Muscle layer of duodenum (tissue), 2 donors: ENCODE measurements around the gene CARTPT.

ENCODE experiments used
- H3K27ac ChIP-seq: one replicate; pipeline ENCODE4 v1.7.0; 2013; ENCODE audit warnings: mild to moderate bottlenecking, low read length
- H3K27me3 ChIP-seq: one replicate; pipeline ENCODE4 v1.7.0; 2013; ENCODE audit warnings: low read depth, mild to moderate bottlenecking, control low read depth, low read length
- H3K36me3 ChIP-seq, 2 donors: one replicate each; pipeline ENCODE4 v1.7.0; 2013; ENCODE audit warnings: low read length in 2 of 2, control low read depth in 1 of 2, mild to moderate bottlenecking in 1 of 2; ENCODE audit not compliant: insufficient read depth in 2 of 2, control insufficient read depth in 1 of 2
- H3K4me1 ChIP-seq, 2 donors: one replicate each; pipeline ENCODE4 v1.7.0; 2013; ENCODE audit warnings: low read length in 2 of 2, mild to moderate bottlenecking in 2 of 2, control low read depth in 1 of 2, moderate library complexity in 1 of 2; ENCODE audit not compliant: insufficient read depth in 2 of 2, control insufficient read depth in 1 of 2
- H3K4me3 ChIP-seq, 2 donors: one replicate each; pipeline ENCODE4 v1.7.0; 2013; ENCODE audit warnings: low read length in 2 of 2, low read depth in 1 of 2, mild to moderate bottlenecking in 1 of 2
- H3K9me3 ChIP-seq, 2 donors: one replicate each; pipeline ENCODE4 v1.7.0; 2013; ENCODE audit warnings: low read length in 2 of 2, control low read depth in 1 of 2, mild to moderate bottlenecking in 1 of 2; ENCODE audit not compliant: control insufficient read depth in 1 of 2
- donor health status: healthy.

The CARTPT gene

GRCh38 chr5:71699751-71700150 lies 19.3 kb upstream of the CARTPT start:
- no peak overlapping the region for H3K27ac ChIP-seq
- H3K36me3 ChIP-seq = no peaks in the 10 kb centered on the region
- H3K4me1 ChIP-seq = no peaks in the 10 kb centered on the region
- H3K27me3 ChIP-seq = no peaks in the 10 kb centered on the region
- no peak overlapping the region for H3K4me3 ChIP-seq
- H3K9me3 ChIP-seq = no peaks in the 10 kb centered on the region

GRCh38 chr5:71700803-71701202 lies 18.3 kb upstream of the CARTPT start:
- Histone ChIP-seq H3K4me3 (no peak overlapping the region), H3K27ac (no peak overlapping the region), H3K36me3 (no peaks in the 10 kb centered on the region), H3K27me3 (no peaks in the 10 kb centered on the region), H3K9me3 (no peaks in the 10 kb centered on the region), H3K4me1 (no peaks in the 10 kb centered on the region)

- no peaks in the 10 kb centered on the region for H3K27me3 ChIP-seq
- H3K4me3 ChIP-seq = no peak overlapping the region
- H3K4me1 ChIP-seq = no peaks in the 10 kb centered on the region
- no peaks in the 10 kb centered on the region for H3K36me3 ChIP-seq
- H3K9me3 ChIP-seq = no peaks in the 10 kb centered on the region
- no peak overlapping the region for H3K27ac ChIP-seq
These were observed 17.7 kb upstream of the CARTPT start for GRCh38 chr5:71701407-71701806.

GRCh38 chr5:71703941-71704340 lies 15.1 kb upstream of the CARTPT start:
- Histone ChIP-seq H3K27me3 (no peaks in the 10 kb centered on the region), H3K4me3 (no peak overlapping the region), H3K36me3 (no peaks in the 10 kb centered on the region), H3K27ac (no peak overlapping the region), H3K9me3 (no peaks in the 10 kb centered on the region), H3K4me1 (no peaks in the 10 kb centered on the region)

GRCh38 chr5:71705421-71705820 lies 13.7 kb upstream of the CARTPT start:
- Histone ChIP-seq H3K27ac (no peak overlapping the region), H3K9me3 (no peaks in the 10 kb centered on the region), H3K4me3 (no peak overlapping the region), H3K27me3 (no peaks in the 10 kb centered on the region), H3K36me3 (no peaks in the 10 kb centered on the region), H3K4me1 (no peaks in the 10 kb centered on the region)

- Histone ChIP-seq H3K9me3 (no peaks in the 10 kb centered on the region), H3K4me1 (no peaks in the 10 kb centered on the region), H3K27ac (no peak overlapping the region), H3K27me3 (no peaks in the 10 kb centered on the region), H3K36me3 (no peaks in the 10 kb centered on the region), H3K4me3 (no peak overlapping the region)
These were observed 12.2 kb upstream of the CARTPT start for GRCh38 chr5:71706906-71707305.

GRCh38 chr5:71711610-71712009 lies 7.5 kb upstream of the CARTPT start:
- Histone ChIP-seq H3K4me3 (no peak overlapping the region), H3K27ac (no peak overlapping the region), H3K27me3 (no peaks in the 10 kb centered on the region), H3K4me1 (no peaks in the 10 kb centered on the region), H3K9me3 (no peaks in the 10 kb centered on the region), H3K36me3 (no peaks in the 10 kb centered on the region)

- Histone ChIP-seq H3K27ac (no peak overlapping the region), H3K27me3 (peaks cover 17% of the 10 kb centered on the region), H3K4me3 (no peak overlapping the region), H3K36me3 (no peaks in the 10 kb centered on the region), H3K4me1 (no peaks in the 10 kb centered on the region), H3K9me3 (no peaks in the 10 kb centered on the region)
These were observed 4.2 kb upstream of the CARTPT start for GRCh38 chr5:71714911-71715310.

- Histone ChIP-seq H3K4me3 (no peak overlapping the region), H3K27me3 (no peaks in the 10 kb centered on the region), H3K9me3 (no peaks in the 10 kb centered on the region), H3K27ac (no peak overlapping the region), H3K4me1 (no peaks in the 10 kb centered on the region), H3K36me3 (no peaks in the 10 kb centered on the region)
These were observed 8.9 kb downstream of the CARTPT start for GRCh38 chr5:71727978-71728377.

- Histone ChIP-seq H3K36me3 (no peaks in the 10 kb centered on the region), H3K4me3 (no peak overlapping the region), H3K27ac (no peak overlapping the region), H3K4me1 (no peaks in the 10 kb centered on the region), H3K27me3 (no peaks in the 10 kb centered on the region), H3K9me3 (no peaks in the 10 kb centered on the region)
These were observed 11.9 kb downstream of the CARTPT start for GRCh38 chr5:71731015-71731414.

GRCh38 chr5:71732011-71732410 lies 12.9 kb downstream of the CARTPT start:
- Histone ChIP-seq H3K27ac (no peak overlapping the region), H3K9me3 (no peaks in the 10 kb centered on the region), H3K4me1 (no peaks in the 10 kb centered on the region), H3K27me3 (no peaks in the 10 kb centered on the region), H3K36me3 (no peaks in the 10 kb centered on the region), H3K4me3 (no peak overlapping the region)

GRCh38 chr5:71734141-71734540 lies 15.1 kb downstream of the CARTPT start:
- Histone ChIP-seq H3K36me3 (no peaks in the 10 kb centered on the region), H3K4me3 (no peak overlapping the region), H3K9me3 (no peaks in the 10 kb centered on the region), H3K4me1 (no peaks in the 10 kb centered on the region), H3K27me3 (no peaks in the 10 kb centered on the region), H3K27ac (no peak overlapping the region)
